Esophagus (tissue), 2 donors: Measurements from ENCODE around the gene BAIAP3. TPM values are rescaled to one million over a fixed set of nuclear protein-coding genes. Genes with fewer than 3 reads are reported as not detected.
"Not testable (repeated sequence)": the region's sequence is repeated elsewhere in the genome, so short reads cannot be mapped to it uniquely, and the experiment has no call there.

Experiments
- H3K27ac ChIP-seq, 2 donors: one replicate each; pipeline ENCODE4 v1.5.1; 2013; ENCODE audit warnings: low read depth in 2 of 2, mild to moderate bottlenecking in 2 of 2, inconsistent platforms in 1 of 2, low read length in 1 of 2, moderate library complexity in 1 of 2
- H3K27me3 ChIP-seq, 2 donors: one replicate each; pipeline ENCODE4 v1.6.1; 2013; ENCODE audit warnings: low read length in 2 of 2, control low read depth in 1 of 2, mild to moderate bottlenecking in 1 of 2; ENCODE audit not compliant: insufficient read depth in 2 of 2, control insufficient read depth in 1 of 2
- H3K36me3 ChIP-seq, 2 donors: one replicate each; pipeline ENCODE4 v1.6.1; 2013; ENCODE audit warnings: low read length in 1 of 2; ENCODE audit not compliant: control insufficient read depth in 2 of 2, insufficient read depth in 2 of 2
- H3K4me1 ChIP-seq, 2 donors: one replicate each; pipeline ENCODE4 v1.6.1; 2013; ENCODE audit warnings: low read length in 1 of 2; ENCODE audit not compliant: control insufficient read depth in 2 of 2, insufficient read depth in 2 of 2
- H3K4me3 ChIP-seq, 2 donors: one replicate each; pipeline ENCODE4 v1.5.1; 2013; ENCODE audit warnings: low read length in 2 of 2, mild to moderate bottlenecking in 2 of 2, low read depth in 1 of 2, moderate library complexity in 1 of 2
- H3K9me3 ChIP-seq, 2 donors: one replicate each; pipeline ENCODE4 v1.6.1; 2013; ENCODE audit warnings: mild to moderate bottlenecking in 2 of 2, low read depth in 1 of 2, low read length in 1 of 2, moderate library complexity in 1 of 2; ENCODE audit not compliant: control insufficient read depth in 2 of 2, insufficient read depth in 1 of 2
- WGBS, 2 donors: extraction: QIAGEN DNeasy Blood & Tissue Kit; methylation state at CpG; one replicate each; pipeline ENCODE4 v1.1.7; 2013; 5-methylcytosine and 5-hydroxymethylcytosine counted together
- polyA plus RNA-seq, 2 donors: library from polyadenylated mRNA; stranded (reverse); fragments of 200-250 nt; gene quantifications; one replicate each; pipeline ENCODE4 v1.2.3, GENCODE V29; 2013
- donor health status: healthy with polysubstance abuse.
- donor health status: Bipolar disorder and iron deficiency.

The BAIAP3 gene
- polyA plus RNA-seq, 2 donors = 1.2 to 2.7 TPM

DNA sequence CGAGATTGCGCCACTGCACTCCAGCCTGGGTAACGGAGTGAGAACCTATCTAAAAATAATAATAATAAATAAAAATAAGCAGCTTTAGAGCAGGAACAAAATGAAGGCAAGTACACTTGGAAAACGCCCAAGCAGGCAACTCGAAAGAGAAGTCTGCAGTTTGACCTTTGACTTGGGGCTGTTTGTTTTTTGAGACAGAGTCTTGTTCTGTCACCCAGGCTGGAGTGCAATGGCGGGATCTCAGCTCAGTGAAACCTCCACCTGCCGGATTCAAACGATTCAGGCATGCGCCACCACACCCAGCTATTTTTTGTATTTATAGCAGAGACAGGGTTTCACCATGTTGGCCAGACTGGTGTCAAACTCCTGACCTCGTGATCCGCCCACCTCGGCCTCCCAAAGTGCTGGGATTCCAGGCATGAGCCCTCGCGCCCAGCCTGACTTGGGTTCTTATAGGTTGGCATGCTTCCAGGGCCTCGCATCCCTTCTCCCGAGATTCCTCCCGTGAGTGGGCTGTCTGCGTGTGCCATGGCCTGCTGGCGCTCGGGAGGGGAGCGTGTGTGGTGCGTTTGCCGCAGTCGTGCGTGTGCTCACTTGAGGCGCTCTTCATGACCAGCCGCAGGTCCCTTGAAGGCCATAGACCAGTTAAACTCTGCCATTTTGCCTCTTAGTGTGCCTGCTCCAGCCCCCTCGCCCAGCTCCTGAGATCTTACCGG, 42.4 kb upstream of the BAIAP3 start:
- 47 to 51% methylated on average over 29 of the region's 29 CpGs for WGBS, 2 donors
- no peak overlapping the region for H3K4me3 ChIP-seq
- H3K9me3 ChIP-seq = no peaks in the 10 kb centered on the region
- H3K27me3 ChIP-seq = peaks cover 0 to 15% of the 10 kb centered on the region in 2 donors
- H3K4me1 ChIP-seq = no peaks in the 10 kb centered on the region
- no peak overlapping the region for H3K27ac ChIP-seq
- H3K36me3 ChIP-seq = no peaks in the 10 kb centered on the region

DNA sequence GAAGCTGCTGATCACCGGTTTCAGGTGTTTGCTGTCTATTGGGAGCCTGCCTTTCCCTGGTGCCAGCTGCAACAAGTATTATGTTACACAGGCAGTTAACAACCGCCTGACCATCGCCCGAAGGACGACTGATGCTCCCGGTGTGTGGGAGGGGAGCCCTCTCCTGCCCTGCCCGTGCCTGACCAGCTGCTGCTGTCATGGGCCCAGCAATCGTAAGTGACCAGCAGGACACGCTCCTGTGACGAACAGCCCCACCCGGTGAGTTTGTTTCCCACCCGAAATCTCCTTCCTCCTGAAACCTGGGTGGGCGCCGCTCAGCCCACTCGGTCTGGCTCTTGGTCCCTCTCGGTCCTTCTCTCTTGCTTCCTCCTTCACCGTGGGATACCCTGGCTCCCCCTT, 41.9 kb upstream of the BAIAP3 start:
- Histone ChIP-seq H3K27me3 (peaks cover 0 to 15% of the 10 kb centered on the region in 2 donors), H3K36me3 (no peaks in the 10 kb centered on the region), H3K4me3 (no peak overlapping the region), H3K9me3 (no peaks in the 10 kb centered on the region), H3K4me1 (no peaks in the 10 kb centered on the region), H3K27ac (no peak overlapping the region)
- WGBS, 2 donors = 47 to 50% methylated on average over 17 of the region's 17 CpGs

DNA sequence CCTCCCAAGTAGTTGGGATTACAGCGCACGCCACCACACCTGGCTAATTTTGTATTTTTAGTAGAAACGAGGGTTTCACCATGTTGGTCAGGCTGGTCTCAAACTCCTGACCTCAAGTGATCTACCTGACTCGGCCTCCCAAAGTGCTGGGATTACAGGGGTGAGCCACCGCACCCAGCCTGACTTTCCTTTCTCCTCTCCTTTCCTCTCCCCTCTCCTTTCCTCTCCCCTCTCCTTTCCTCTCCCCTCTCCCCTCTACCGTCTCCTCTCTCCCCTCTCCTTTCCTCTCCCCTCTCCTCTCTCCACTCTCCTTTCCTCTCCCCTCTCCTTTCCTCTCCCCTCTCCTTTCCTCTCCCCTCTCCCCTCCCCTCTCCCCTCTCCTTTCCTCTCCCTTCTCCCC, 41.2 kb upstream of the BAIAP3 start:
- not testable (repeated sequence) for H3K36me3 ChIP-seq, H3K9me3 ChIP-seq, H3K27ac ChIP-seq, H3K4me3 ChIP-seq, H3K4me1 ChIP-seq
- peaks cover 0 to 15% of the 10 kb centered on the region in 2 donors for H3K27me3 ChIP-seq
- 74 to 82% methylated on average over 5 to 6 of the region's 6 CpGs for WGBS, 2 donors

DNA sequence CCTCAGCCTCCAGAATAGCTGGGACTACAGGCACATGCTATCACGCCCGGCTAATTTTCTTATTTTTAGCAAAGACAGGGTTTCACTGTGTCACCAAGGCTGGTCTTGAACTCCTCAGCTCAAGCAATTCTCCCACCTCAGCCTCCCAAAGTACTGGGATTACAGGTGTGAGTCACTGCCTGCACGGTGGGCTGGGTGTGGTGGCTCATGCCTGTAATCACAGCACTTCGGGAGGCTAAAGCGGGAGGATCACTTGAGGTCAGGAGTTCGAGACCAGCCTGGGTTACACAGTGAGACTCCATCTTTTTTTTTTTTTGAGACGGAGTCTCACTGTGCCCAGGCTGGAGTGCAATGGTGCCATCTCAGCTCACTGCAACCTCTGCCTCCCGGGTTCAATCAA, 40.6 kb upstream of the BAIAP3 start:
- 75 to 76% methylated on average over 8 of the region's 8 CpGs for WGBS, 2 donors
- not testable (repeated sequence) for H3K4me3 ChIP-seq, H3K27ac ChIP-seq, H3K36me3 ChIP-seq, H3K4me1 ChIP-seq, H3K9me3 ChIP-seq
- H3K27me3 ChIP-seq = peaks cover 0 to 15% of the 10 kb centered on the region in 2 donors

GRCh38 chr16:1293921-1294656, 39.4 kb upstream of the BAIAP3 start:
- Histone ChIP-seq H3K27me3 (peaks cover 0 to 8% of the 10 kb centered on the region in 2 donors), H3K27ac (no peak overlapping the region), H3K36me3 (no peaks in the 10 kb centered on the region), H3K9me3 (no peaks in the 10 kb centered on the region), H3K4me3 (no peak overlapping the region), H3K4me1 (peaks cover 0 to 2% of the 10 kb centered on the region in 2 donors)
- WGBS, 2 donors = 72 to 73% methylated on average over 11 of the region's 11 CpGs

GRCh38 chr16:1295465-1295864, 38.0 kb upstream of the BAIAP3 start:
- Histone ChIP-seq H3K4me1 (peaks cover 0 to 2% of the 10 kb centered on the region in 2 donors), H3K27ac (no peak overlapping the region), H3K27me3 (no peaks in the 10 kb centered on the region), H3K4me3 (no peak overlapping the region), H3K9me3 (no peaks in the 10 kb centered on the region), H3K36me3 (no peaks in the 10 kb centered on the region)
- WGBS, 2 donors = 41 to 56% methylated on average over 5 of the region's 5 CpGs

DNA sequence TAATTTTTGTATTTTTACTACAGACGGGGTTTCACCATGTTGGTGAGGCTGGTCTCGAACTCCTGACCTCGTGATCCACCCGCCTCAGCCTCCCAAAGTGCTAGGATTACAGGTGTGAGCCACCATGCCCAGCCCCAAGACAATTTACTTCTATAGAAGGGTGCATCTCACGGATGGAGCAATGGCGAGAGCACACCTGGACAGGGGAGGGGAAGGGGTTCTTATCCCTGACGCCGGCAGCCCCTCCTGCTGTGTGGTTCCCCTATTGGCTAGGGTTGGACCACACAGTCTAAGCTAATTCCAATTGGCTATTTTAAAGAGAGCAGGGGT, 36.8 kb upstream of the BAIAP3 start:
- H3K9me3 ChIP-seq, H3K4me3 ChIP-seq, H3K27me3 ChIP-seq, H3K36me3 ChIP-seq: not testable (repeated sequence)
- Histone ChIP-seq H3K27ac (peak overlapping the region in 1 of 2 donors; percentile 27), H3K4me1 (peaks cover 0 to 12% of the 10 kb centered on the region in 2 donors)
- WGBS, 2 donors = 78 to 83% methylated on average over 8 of the region's 8 CpGs

DNA sequence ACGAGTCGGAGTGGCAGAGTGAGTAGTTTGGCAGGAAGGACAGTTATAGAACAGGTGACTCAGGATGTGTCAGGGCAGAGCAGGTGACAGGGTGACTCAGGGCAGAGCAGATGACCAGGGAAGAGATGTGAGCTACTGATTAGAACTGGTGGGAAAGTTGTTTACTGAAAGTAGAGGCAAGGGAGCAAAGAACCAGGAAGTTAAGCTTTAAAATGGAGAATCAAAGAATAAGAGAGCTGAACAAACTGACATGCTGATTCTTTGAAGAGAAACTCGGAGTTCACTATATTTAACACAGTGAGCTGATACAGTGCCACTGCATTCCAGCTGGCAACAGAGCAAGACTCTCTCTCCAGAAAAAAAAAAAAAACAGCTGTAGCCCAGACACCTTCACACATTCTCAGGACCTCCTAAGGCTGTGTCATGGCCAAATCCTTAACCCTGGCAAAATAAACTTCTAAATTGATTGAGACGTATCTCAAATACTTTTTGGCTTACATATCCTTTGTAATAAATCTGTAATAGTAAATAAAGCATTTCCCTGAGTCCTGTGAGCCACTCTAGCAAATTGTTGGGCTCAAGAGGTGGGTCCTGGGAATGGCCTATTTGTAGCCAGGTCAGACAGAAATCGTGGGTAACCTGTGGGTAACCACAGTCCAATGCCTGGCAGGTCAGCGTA, 36.3 kb upstream of the BAIAP3 start:
- H3K27ac ChIP-seq = peak overlapping the region; percentile 29 to 43
- H3K27me3 ChIP-seq = no peaks in the 10 kb centered on the region

DNA sequence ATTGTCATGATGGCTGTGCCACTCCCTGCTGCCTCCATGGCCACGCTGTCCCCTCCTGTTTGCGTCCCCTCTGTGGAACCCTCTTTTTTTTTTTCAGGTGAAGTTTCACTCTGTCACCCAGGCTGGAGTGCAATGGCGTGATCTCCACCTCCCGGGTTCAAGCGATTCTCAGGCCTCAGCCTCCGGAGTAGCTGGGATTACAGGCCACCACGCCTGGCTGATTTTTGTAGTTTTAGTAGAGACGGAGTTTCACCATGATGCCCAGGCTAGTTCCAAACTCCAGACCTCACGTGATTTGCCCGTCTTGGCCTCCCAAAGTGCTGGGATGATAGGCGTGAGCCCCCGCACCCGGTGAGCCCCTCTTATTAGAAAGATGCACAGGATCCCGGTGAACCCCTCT, 35.0 kb upstream of the BAIAP3 start:
- WGBS, 2 donors = 93 to 96% methylated on average over 14 of the region's 14 CpGs
- Histone ChIP-seq H3K27ac (no peak overlapping the region), H3K4me3 (no peak overlapping the region), H3K4me1 (peaks cover 2 to 16% of the 10 kb centered on the region in 2 donors), H3K27me3 (no peaks in the 10 kb centered on the region), H3K9me3 (no peaks in the 10 kb centered on the region), H3K36me3 (no peaks in the 10 kb centered on the region)

More for the DNA sequence above, 36.3 kb upstream of the BAIAP3 start:
- Histone ChIP-seq H3K9me3 (no peaks in the 10 kb centered on the region), H3K36me3 (no peaks in the 10 kb centered on the region), H3K4me1 (peaks cover 0 to 14% of the 10 kb centered on the region in 2 donors), H3K4me3 (no peak overlapping the region)
- WGBS, 2 donors = 37 to 41% methylated on average over 6 of the region's 6 CpGs
